Thymus (tissue), 14 donors: ENCODE data around the gene ZBTB47. TPM values are rescaled to one million over a fixed set of nuclear protein-coding genes. Genes with fewer than 3 reads are reported as not detected.
A peak's percentile ranks its signal among the peaks of the same experiment; 100 is the strongest.

Experiments
- DNase-seq, 9 donors: peaks; one replicate each; pipeline ENCODE4 v3.0.0-alpha.2; 2013; ENCODE audit warnings: low spot score in 9 of 9, low read depth in 6 of 9, missing footprints in 1 of 9
- H3K27ac ChIP-seq, 2 donors: one replicate each; pipeline ENCODE4 v1.5.1; 2013; ENCODE audit warnings: control low read depth in 1 of 2, low read depth in 1 of 2, low read length in 1 of 2, mild to moderate bottlenecking in 1 of 2, moderate library complexity in 1 of 2
- H3K27me3 ChIP-seq, 2 donors: one replicate each; pipeline ENCODE4 v1.5.1; 2013; ENCODE audit warnings: low read length in 1 of 2; ENCODE audit not compliant: control insufficient read depth in 2 of 2, insufficient read depth in 1 of 2
- H3K36me3 ChIP-seq, 2 donors: one replicate each; pipeline ENCODE4 v1.5.1; 2013; ENCODE audit warnings: low read length in 1 of 2, mild to moderate bottlenecking in 1 of 2, moderate library complexity in 1 of 2; ENCODE audit not compliant: control insufficient read depth in 2 of 2, insufficient read depth in 2 of 2
- H3K4me1 ChIP-seq, 2 donors: one replicate each; pipeline ENCODE4 v1.5.1; 2013; ENCODE audit warnings: low read length in 2 of 2; ENCODE audit not compliant: control insufficient read depth in 2 of 2, insufficient read depth in 2 of 2
- H3K4me3 ChIP-seq, 2 donors: one replicate each; pipeline ENCODE4 v1.5.1; 2013; ENCODE audit warnings: low read length in 2 of 2, control low read depth in 1 of 2, mild to moderate bottlenecking in 1 of 2
- H3K9me3 ChIP-seq, 2 donors: one replicate each; pipeline ENCODE4 v1.5.1; 2013; ENCODE audit warnings: low read length in 1 of 2, mild to moderate bottlenecking in 1 of 2; ENCODE audit not compliant: control insufficient read depth in 2 of 2, insufficient read depth in 1 of 2
- WGBS: extraction: QIAGEN DNeasy Blood & Tissue Kit; methylation state at CpG from one replicate; pipeline ENCODE4 v1.1.7; 2013; 5-methylcytosine and 5-hydroxymethylcytosine counted together
- long read RNA-seq, 10 donors: transcript quantifications; one replicate each; lab custom pipeline, GENCODE V29; 2026
- polyA plus RNA-seq: library from polyadenylated mRNA; stranded (reverse); fragments of 200-250 nt; gene quantifications from one replicate; pipeline ENCODE4 v1.2.3, GENCODE V29; 2013
- total RNA-seq: library from RNA; stranded (reverse); fragments of 120-200 nt; gene quantifications from one replicate; pipeline ENCODE4 v1.2.4, GENCODE V29; 2013
- donor health status: healthy.

ZBTB47 gene
- total RNA-seq, result 2.5 TPM
- 5.1 TPM for polyA plus RNA-seq
- long read RNA-seq, donor 1, result 0 reads
- long read RNA-seq, donor 2, result 0 reads
- long read RNA-seq, donor 3, result 0 reads
- long read RNA-seq, donor 4, result 0 reads
- long read RNA-seq, donor 5, result 0 reads
- long read RNA-seq, donor 6, result 0 reads
- long read RNA-seq, donor 7, result 0 reads
- long read RNA-seq, donor 8, result 0 reads
- long read RNA-seq, donor 9, result 0 reads
- long read RNA-seq, donor 10, result 0 reads

DNA sequence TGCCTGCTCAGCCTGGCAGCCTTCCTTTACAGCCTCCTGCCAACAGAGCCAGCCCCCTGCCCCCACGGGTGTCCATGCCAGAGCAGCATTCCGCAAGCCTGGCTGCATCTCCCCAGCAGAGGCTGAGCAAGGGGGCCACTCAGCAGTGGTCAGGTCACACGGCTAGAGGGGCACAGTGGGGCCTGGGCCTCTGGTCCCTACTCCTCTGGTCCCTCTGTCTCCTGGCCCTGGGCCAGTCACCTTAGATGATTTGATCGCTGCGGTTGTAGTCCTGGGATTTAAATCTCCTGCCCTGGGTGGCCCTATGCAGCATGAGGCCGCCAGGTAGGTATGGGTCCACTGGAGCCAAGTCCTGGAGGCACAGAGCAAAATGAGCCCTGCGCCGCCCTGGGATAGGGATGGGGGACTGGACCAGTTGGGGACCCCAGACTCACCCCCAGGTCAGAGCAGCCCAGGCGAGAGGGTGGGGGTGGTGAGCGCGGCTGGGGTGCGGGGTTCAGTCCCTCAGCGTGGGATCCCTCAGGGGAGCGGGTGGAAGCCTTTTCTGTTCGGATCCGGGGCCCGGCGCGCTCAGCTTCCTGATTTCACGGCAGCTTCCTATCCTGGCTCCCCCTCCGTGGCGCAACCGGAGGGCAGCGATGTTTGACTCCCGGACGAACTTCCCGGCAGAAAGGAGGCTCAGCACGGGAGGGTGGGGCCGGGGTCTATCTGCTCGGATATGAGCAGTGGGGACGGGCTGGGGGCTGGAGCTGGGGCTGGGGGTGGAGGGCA, at the start of gene ZBTB47:
TSS of gene ZBTB47 (plus strand) at position 138 of the 771 bp plus-strand sequence. CDS start 4,659 bp downstream, outside the sequence.
- Histone ChIP-seq H3K27ac (peak within 1 kb of the TSS in 1 of 2 donors; percentile 20), H3K27me3 (peaks cover 6 to 33% of the 10 kb centered on the region in 2 donors), H3K4me3 (peak within 1 kb of the TSS; percentile 46 to 50), H3K9me3 (no peaks in the 10 kb centered on the region), H3K4me1 (peaks cover 3 to 17% of the 10 kb centered on the region in 2 donors), H3K36me3 (peaks cover 6% of the 10 kb centered on the region in 2 donors)
- WGBS, result 26% methylated on average over 31 of the region's 31 CpGs
- DNase-seq, result no peak

DNA sequence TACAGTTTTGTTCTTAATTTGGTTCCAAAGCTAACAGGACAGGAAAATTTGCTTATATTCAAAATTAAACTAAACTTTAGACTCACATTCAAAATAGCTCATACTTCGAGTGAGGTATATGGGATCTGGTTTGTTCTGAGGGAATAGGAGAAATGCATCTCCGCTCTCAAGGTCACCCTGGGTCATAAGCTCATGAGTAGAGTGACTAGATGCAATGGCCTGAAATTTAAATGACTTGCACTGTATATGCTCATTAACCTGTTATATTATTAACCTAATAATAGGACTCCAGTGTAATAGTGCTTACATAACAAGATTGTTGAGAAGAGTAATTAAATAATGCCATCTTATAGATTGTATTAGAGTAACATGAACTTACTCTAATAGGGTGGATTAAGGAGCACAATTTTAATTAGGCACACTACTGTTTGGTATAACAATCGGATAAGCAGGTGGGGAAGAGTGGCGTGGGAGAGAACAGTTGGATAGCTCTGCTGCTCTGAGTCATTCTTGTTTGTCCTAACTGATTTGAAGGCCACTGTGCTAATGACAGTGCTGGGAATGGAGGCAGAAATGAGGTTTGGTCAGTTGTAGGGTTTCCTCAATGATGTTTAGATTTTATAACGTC, 47.8 kb upstream of the ZBTB47 start:
- Histone ChIP-seq H3K9me3 (peaks cover 2 to 5% of the 10 kb centered on the region in 2 donors), H3K27ac (no peak overlapping the region), H3K27me3 (no peaks in the 10 kb centered on the region), H3K36me3 (peaks cover 13 to 23% of the 10 kb centered on the region in 2 donors), H3K4me3 (no peak overlapping the region), H3K4me1 (peaks cover 5 to 7% of the 10 kb centered on the region in 2 donors)
- no peak for DNase-seq
- 96% methylated on average over 5 of the region's 5 CpGs for WGBS

DNA sequence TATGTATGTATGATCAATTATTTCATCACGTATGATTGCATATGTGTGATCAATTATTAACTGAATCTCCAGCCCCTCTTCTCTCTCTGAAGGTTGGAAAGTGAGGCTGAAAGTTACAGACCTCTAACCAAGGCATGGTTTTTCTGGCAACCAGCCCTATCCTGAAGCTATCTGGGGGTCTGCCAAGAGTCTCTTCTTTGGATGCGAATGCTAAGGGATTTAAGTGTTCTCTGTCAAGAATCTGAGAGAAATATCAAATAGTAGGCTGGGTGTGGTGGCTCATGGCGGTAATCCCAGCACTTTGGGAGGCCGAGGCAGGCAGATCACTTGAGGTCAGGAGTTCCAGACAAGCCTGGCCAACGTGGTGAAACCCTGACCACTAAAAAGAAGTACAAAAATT, 44.9 kb upstream of the ZBTB47 start:
- H3K9me3 ChIP-seq, result peaks cover 2 to 4% of the 10 kb centered on the region in 2 donors
- H3K4me3 ChIP-seq, result no peak overlapping the region
- peaks cover 13 to 20% of the 10 kb centered on the region in 2 donors for H3K36me3 ChIP-seq
- no peaks in the 10 kb centered on the region for H3K27me3 ChIP-seq
- 92% methylated on average over 5 of the region's 5 CpGs for WGBS
- no peak overlapping the region for H3K27ac ChIP-seq
- no peak for DNase-seq
- no peaks in the 10 kb centered on the region for H3K4me1 ChIP-seq

DNA sequence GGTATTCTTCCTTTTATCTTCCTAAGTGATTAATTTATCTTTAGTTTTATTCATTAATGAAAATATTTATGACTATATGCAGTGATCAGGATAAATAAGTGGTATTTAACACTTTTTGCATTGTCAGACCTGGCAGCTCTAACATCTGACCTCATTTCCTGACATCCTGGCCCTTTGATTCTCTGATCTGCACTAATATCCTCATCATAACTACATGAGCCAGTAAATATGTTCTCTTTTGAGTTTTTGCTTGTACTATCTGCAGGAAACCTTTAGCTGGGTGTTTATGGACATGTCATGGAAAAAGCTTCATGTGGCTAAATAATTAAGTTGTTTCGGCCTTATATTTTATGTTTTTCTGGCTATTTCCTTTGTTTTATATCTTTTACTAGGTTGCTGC, 42.5 kb upstream of the ZBTB47 start:
- WGBS, result 95% methylated on average over 1 of the region's 1 CpG
- H3K27ac ChIP-seq, result no peak overlapping the region
- no peaks in the 10 kb centered on the region for H3K27me3 ChIP-seq
- H3K9me3 ChIP-seq, result no peaks in the 10 kb centered on the region
- no peak overlapping the region for H3K4me3 ChIP-seq
- no peaks in the 10 kb centered on the region for H3K4me1 ChIP-seq
- DNase-seq, result no peak
- H3K36me3 ChIP-seq, result peaks cover 13 to 18% of the 10 kb centered on the region in 2 donors

DNA sequence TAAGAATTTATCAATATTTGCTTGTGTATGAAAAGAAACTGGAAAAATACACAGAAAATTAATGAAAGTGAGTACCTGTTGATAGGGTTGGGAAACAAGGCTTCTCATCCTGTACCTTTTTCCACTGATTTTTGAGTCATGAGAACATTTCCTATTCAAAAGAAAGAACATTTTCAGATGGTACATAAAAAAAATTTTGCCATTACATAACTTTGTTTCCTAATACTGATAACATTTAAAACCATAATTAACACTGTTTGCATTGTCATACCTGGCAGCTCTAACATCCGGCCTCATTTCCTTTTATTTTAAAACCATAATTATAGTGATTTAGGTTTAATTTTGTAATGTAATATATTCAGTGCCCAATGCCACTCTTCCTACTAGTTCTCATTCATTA, 41.3 kb upstream of the ZBTB47 start:
- no peaks in the 10 kb centered on the region for H3K9me3 ChIP-seq
- H3K4me3 ChIP-seq, result no peak overlapping the region
- no peaks in the 10 kb centered on the region for H3K27me3 ChIP-seq
- WGBS, result 57% methylated on average over 1 of the region's 1 CpG
- DNase-seq, result no peak
- no peaks in the 10 kb centered on the region for H3K4me1 ChIP-seq
- peaks cover 8 to 12% of the 10 kb centered on the region in 2 donors for H3K36me3 ChIP-seq
- no peak overlapping the region for H3K27ac ChIP-seq

DNA sequence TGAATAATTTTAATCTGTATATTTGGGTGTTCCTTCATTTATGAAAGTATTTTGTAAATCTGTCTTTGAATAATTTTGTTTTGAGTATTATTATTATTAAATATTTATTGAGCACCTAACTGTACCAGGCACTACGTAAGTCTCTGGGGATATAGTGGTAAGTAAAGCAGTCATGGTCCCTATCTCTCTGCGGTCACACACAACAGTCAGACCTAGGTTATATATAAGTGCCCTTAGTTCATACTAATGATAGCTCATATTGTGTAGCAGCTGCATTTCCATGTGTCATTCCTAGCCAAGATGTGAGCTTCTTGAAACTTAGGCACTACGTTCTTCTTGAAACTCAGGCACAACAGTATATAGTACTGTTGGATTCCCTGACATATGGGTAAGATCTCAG, 40.6 kb upstream of the ZBTB47 start:
- no peak overlapping the region for H3K4me3 ChIP-seq
- peaks cover 6 to 10% of the 10 kb centered on the region in 2 donors for H3K36me3 ChIP-seq
- no peak overlapping the region for H3K27ac ChIP-seq
- no peaks in the 10 kb centered on the region for H3K9me3 ChIP-seq
- no peaks in the 10 kb centered on the region for H3K4me1 ChIP-seq
- 98% methylated on average over 3 of the region's 3 CpGs for WGBS
- DNase-seq, result no peak
- no peaks in the 10 kb centered on the region for H3K27me3 ChIP-seq

DNA sequence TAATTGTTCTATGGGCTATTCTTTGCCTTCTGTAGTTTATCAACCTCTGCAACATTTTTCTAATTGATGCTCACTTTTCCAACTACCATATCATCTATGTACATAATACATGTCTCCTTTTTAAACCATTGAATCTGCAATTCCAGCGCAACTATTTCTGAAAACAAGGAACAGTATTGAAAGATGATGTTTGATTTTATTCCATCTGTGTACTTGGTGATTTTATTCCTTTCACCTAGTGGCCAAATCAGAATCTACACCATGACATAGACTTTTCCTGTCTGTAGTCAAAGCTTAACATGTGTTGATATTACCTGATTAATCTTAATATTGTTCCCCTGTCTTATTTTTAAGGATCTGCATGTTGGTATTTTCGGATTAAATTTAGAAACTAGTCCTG, 40.0 kb upstream of the ZBTB47 start:
- DNase-seq, result peak in 1 of 9 donors; percentile 16
- Histone ChIP-seq H3K36me3 (peaks cover under 1 to 7% of the 10 kb centered on the region in 2 donors), H3K27me3 (no peaks in the 10 kb centered on the region), H3K4me3 (no peak overlapping the region), H3K9me3 (no peaks in the 10 kb centered on the region), H3K27ac (no peak overlapping the region), H3K4me1 (no peaks in the 10 kb centered on the region)
- whole genome bisulfite sequencing, result 94% methylated on average over 2 of the region's 2 CpGs

DNA sequence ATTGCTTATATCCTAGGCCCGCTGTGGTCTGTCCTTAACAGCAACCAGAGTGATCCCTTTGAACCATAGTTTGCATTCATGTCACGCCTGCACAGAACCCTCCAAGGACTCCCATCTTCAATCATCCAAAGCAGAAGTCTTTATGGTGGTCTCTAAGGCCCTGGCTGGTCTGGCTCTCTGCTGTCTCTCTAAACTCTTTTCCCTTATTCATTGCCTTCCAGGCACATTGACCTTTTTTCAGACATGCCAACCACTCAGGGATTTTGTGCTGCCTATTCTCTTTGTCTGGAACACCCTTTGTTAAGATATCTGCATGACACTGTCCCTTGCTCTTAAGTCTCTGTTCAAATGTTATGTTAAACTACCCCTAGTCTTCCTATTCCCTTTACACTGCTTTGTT, 21.9 kb upstream of the ZBTB47 start:
- 96% methylated on average over 2 of the region's 2 CpGs for WGBS
- Histone ChIP-seq H3K36me3 (peaks cover 31 to 68% of the 10 kb centered on the region in 2 donors), H3K4me1 (no peaks in the 10 kb centered on the region), H3K27me3 (no peaks in the 10 kb centered on the region), H3K4me3 (no peak overlapping the region), H3K27ac (no peak overlapping the region), H3K9me3 (no peaks in the 10 kb centered on the region)
- DNase-seq, result no peak

DNA sequence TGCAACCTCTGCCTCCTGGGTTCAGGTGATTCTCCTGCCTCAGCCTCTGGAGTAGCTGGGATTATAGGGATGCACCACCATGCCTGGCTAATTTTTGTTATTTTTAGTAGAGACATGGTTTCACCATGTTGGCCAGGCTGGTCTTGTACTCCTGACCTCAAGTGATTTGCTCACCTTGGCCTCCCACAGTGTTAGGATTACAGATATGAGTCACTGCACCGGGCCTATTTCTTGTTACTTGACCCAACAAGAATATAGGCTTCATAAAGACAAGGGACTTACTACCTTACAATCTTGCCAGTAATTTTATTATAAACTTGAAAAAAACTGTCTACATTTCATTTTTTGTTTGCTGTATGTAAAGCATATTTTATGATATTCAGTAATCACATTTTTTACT, 21.4 kb upstream of the ZBTB47 start:
- H3K9me3 ChIP-seq, result no peaks in the 10 kb centered on the region
- H3K27ac ChIP-seq, result no peak overlapping the region
- peaks cover 36 to 73% of the 10 kb centered on the region in 2 donors for H3K36me3 ChIP-seq
- WGBS, result 95% methylated on average over 1 of the region's 1 CpG
- no peaks in the 10 kb centered on the region for H3K4me1 ChIP-seq
- no peak for DNase-seq
- H3K27me3 ChIP-seq, result no peaks in the 10 kb centered on the region
- no peak overlapping the region for H3K4me3 ChIP-seq
